HFF-Myc (cell line): ENCODE data around the gene TNIK.
"Not testable (repeated sequence)": the region's sequence is repeated elsewhere in the genome, so short reads cannot be mapped to it uniquely, and the experiment has no call there.

Experiments used
- DNase-seq: peaks from one replicate; pipeline ENCODE4 v3.0.0-alpha.2; 2011; ENCODE audit warnings: low read depth; ENCODE audit errors: extremely low read depth
- H3K4me3 ChIP-seq: replicated peaks from 2 replicates; pipeline ENCODE4 v1.5.1; 2011; ENCODE audit warnings: low read depth, mild to moderate bottlenecking, control low read depth, low read length
- CTCF ChIP-seq: IDR thresholded peaks from 2 replicates; pipeline ENCODE4 v1.5.1; 2012; ENCODE audit warnings: mild to moderate bottlenecking, low read depth, low read length, control low read depth; ENCODE audit errors: missing control alignments

Gene TNIK

GRCh38 chr3:171122861-171123260 is 337.3 kb downstream of the TNIK start:
- TF ChIP-seq CTCF: no peak
- H3K4me3 ChIP-seq: no peak overlapping the region
- DNase-seq: no peak

GRCh38 chr3:171122240-171122639 is 338.0 kb downstream of the TNIK start:
- no peak for DNase-seq
- no peak for TF ChIP-seq CTCF
- no peak overlapping the region for H3K4me3 ChIP-seq

GRCh38 chr3:171121801-171122200 is 338.4 kb downstream of the TNIK start:
- no peak overlapping the region for H3K4me3 ChIP-seq
- TF ChIP-seq CTCF: no peak

GRCh38 chr3:171119402-171119801 is 340.8 kb downstream of the TNIK start:
- not testable (repeated sequence) for H3K4me3 ChIP-seq

More at GRCh38 chr3:171121801-171122200, 338.4 kb downstream of the TNIK start:
- no peak for DNase-seq

GRCh38 chr3:171118993-171119392 is 341.2 kb downstream of the TNIK start:
- H3K4me3 ChIP-seq, DNase-seq: not testable (repeated sequence)

More at GRCh38 chr3:171119402-171119801, 340.8 kb downstream of the TNIK start:
- not testable (repeated sequence) for DNase-seq

- no peak for DNase-seq
- H3K4me3 ChIP-seq: no peak overlapping the region
- TF ChIP-seq CTCF: no peak
Measured at GRCh38 chr3:171116824-171117395, 343.3 kb downstream of the TNIK start.

- TF ChIP-seq CTCF: no peak
- no peak overlapping the region for H3K4me3 ChIP-seq
- DNase-seq: peak; percentile 16
Measured at GRCh38 chr3:171116365-171116764, 343.8 kb downstream of the TNIK start.

- no peak for DNase-seq
- no peak for TF ChIP-seq CTCF
- H3K4me3 ChIP-seq: no peak overlapping the region
Measured at GRCh38 chr3:171115667-171116066, 344.5 kb downstream of the TNIK start.
